Measurements from ENCODE around the gene SOX18.
"Not testable (repeated sequence)": the region's sequence is repeated elsewhere in the genome, so short reads cannot be mapped to it uniquely, and the experiment has no call there.

GRCh38 chr20:64012385-64013154 is 36.9 kb downstream of the SOX18 start:
- not testable (repeated sequence) for TF ChIP-seq CTCF, POLR2A, POLR2AphosphoS5, EP300 (IDR thresholded peaks at IDR 0.05)

All from gastroesophageal sphincter (tissue), 3 donors.